COR-L47 (cell line): ENCODE measurements around the gene TEX29.

Experiments
- DNase-seq: peaks from one replicate; lab custom pipeline; 2025; lab: John Stamatoyannopoulos, UW

TEX29 gene

DNA sequence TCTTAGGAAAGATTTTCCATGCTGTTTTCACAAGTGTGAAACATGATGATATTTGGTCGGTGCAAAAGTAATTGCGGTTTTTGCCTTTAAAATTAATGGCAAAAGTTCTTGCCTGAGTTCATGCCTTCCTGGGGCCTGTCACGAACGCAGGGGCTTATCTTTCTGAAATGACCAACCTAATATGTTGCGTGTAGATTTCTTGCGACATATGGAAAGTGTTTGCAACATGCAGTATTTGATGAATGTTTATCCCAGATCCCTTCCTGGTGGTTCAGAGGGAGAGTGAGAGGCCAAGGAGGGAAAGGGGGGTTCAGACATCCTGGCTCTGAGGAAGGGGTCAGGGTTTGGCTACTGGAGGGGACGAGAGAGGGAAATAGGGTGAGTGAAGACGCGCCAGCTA, 72.0 kb downstream of the TEX29 start:
- no peak for DNase-seq

DNA sequence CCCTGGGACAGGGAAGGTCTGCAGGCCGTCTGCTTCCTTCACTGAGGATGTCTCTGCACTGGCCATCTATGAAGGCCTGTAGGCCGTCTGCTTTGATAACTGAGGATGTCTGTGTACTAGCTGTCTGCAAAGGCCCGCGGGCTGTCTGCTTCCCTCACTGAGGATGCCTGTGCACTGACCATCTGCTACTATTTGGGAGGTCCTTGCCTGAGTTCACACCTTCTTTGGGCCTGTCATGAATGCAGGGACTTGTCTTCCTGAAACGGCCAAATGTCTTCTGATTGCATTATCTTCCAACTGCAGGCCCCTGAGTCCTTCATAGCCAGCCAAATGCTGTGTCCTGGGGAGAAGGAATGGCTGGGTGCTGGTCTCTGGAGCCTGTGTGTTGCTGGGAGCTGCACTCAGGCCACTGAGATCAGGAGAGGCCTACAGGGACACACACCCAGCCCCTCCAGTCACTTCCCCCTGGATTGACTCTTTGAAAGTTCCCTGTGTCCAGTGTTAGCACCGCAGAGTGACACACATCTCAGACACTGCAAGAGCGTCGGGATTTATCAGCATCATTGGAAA, 72.9 kb downstream of the TEX29 start:
- DNase-seq = no peak
